Central memory CD8-positive, alpha-beta T cell (primary cell): ENCODE data around the gene LIMS2.

Source experiments
- ATAC-seq: fragments of 150-1000 bp; cut with Tn5 transposase; replicated peaks from 2 replicates; pipeline ENCODE4 v1.10.0; 2022; ENCODE audit warnings: mild to moderate bottlenecking, moderate FRiP score, moderate number of reproducible peaks; ENCODE audit not compliant: poor library complexity, severe bottlenecking; ENCODE audit errors: extremely low read depth
- DNase-seq, 2 donors: peaks; one replicate each; pipeline ENCODE4 v3.0.0; 2021; ENCODE audit warnings: low spot score in 2 of 2
- H3K27ac Mint-ChIP-seq: one replicate; pipeline ENCODE4 v1.8.0; 2022; ENCODE audit warnings: low read depth, mild to moderate bottlenecking, moderate library complexity, mixed read lengths
- H3K27me3 Mint-ChIP-seq: one replicate; pipeline ENCODE4 v1.8.0; 2022; ENCODE audit warnings: mixed read lengths
- H3K36me3 Mint-ChIP-seq: one replicate; pipeline ENCODE4 v1.8.0; 2022; ENCODE audit warnings: mild to moderate bottlenecking, moderate library complexity, mixed read lengths; ENCODE audit not compliant: insufficient read depth
- H3K4me1 Mint-ChIP-seq: one replicate; pipeline ENCODE4 v1.8.0; 2022; ENCODE audit warnings: mixed read lengths
- H3K4me3 Mint-ChIP-seq: one replicate; pipeline ENCODE4 v1.8.0; 2022; ENCODE audit warnings: mild to moderate bottlenecking, moderate library complexity, mixed read lengths
- H3K9me3 Mint-ChIP-seq: one replicate; pipeline ENCODE4 v1.8.0; 2022; ENCODE audit warnings: mixed read lengths

Gene LIMS2

DNA sequence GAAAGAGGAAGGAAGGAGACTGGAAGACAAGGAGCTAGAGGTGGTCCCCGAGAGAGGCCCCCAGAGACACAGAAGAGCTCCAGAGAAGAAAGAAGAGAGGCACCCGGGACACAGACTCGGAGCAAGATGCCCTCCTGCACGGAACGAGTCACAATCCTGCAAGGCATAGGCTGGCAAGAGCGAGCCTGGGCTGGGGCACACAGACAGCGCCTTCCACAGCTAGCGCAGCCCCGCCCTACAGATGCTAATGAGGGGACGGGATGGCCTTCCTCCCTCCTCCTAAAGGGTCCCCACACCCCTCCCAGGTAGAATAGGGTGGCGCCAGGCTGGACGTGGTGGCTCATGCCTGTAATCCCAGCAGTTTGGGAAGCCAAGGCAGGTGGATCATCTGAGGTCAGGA is 49.2 kb downstream of the LIMS2 start:
- Mint-ChIP-seq H3K27me3 (peaks cover 9% of the 10 kb centered on the region), H3K4me3 (no peak overlapping the region), H3K9me3 (no peaks in the 10 kb centered on the region), H3K36me3 (no peaks in the 10 kb centered on the region), H3K27ac (no peak overlapping the region), H3K4me1 (no peaks in the 10 kb centered on the region)
- DNase-seq (no peak), ATAC-seq (no peak)

GRCh38 chr2:127625572-127625951 is 49.8 kb downstream of the LIMS2 start:
- Mint-ChIP-seq H3K4me1 (no peaks in the 10 kb centered on the region), H3K27ac (no peak overlapping the region), H3K9me3 (no peaks in the 10 kb centered on the region), H3K36me3 (no peaks in the 10 kb centered on the region), H3K27me3 (peaks cover 9% of the 10 kb centered on the region), H3K4me3 (no peak overlapping the region)
- no peak for ATAC-seq
- DNase-seq = no peak

DNA sequence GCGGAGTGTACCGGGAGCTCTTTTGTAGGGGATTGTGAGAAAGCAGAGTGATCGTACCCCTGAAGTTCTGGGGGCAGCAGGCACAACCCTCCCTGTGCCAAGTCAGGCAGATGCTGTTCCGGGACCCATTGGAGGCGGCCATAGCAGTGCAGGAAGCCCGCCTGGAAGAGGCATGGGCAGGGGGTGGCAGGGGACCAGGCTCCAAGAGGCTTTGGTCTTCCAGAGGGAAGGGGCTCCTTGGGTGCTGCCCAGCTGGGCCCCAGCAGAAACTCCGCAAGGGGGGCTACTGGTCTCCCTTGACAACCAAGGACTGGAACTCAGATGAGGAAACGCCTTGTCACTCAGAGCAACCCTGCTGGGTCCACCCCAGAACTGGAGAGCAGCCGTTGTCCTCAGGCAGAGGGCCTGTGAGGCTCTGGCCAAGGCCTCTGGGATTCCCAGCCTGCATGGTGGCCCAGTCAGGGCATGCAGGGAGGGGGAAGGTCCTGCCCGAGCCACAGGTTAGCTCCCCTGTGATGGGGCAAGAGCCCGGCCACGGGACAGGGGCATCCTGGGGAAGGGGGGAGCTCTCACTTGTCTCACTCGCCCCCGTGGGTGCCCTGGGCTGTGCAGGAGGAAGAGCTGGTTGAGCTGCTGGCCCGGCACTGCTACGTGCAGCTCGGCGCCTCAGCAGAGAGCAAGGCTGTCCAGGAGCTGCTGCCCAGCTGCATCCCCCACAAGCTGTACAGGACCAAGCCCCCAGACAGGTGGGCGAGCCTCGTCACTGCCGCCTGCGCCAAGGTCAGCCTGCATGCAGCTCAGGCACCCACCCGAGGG is 50.4 kb downstream of the LIMS2 start:
- no peaks in the 10 kb centered on the region for H3K9me3 Mint-ChIP-seq
- peaks cover 9% of the 10 kb centered on the region for H3K27me3 Mint-ChIP-seq
- no peak overlapping the region for H3K27ac Mint-ChIP-seq
- ATAC-seq = no peak
- H3K4me1 Mint-ChIP-seq = no peaks in the 10 kb centered on the region
- H3K4me3 Mint-ChIP-seq = no peak overlapping the region
- DNase-seq = no peak
- no peaks in the 10 kb centered on the region for H3K36me3 Mint-ChIP-seq

GRCh38 chr2:127624320-127624755 is 51.0 kb downstream of the LIMS2 start:
- Mint-ChIP-seq H3K9me3 (no peaks in the 10 kb centered on the region), H3K4me1 (no peaks in the 10 kb centered on the region), H3K4me3 (no peak overlapping the region), H3K27ac (no peak overlapping the region), H3K36me3 (no peaks in the 10 kb centered on the region), H3K27me3 (peaks cover 9% of the 10 kb centered on the region)
- DNase-seq (no peak), ATAC-seq (no peak)

DNA sequence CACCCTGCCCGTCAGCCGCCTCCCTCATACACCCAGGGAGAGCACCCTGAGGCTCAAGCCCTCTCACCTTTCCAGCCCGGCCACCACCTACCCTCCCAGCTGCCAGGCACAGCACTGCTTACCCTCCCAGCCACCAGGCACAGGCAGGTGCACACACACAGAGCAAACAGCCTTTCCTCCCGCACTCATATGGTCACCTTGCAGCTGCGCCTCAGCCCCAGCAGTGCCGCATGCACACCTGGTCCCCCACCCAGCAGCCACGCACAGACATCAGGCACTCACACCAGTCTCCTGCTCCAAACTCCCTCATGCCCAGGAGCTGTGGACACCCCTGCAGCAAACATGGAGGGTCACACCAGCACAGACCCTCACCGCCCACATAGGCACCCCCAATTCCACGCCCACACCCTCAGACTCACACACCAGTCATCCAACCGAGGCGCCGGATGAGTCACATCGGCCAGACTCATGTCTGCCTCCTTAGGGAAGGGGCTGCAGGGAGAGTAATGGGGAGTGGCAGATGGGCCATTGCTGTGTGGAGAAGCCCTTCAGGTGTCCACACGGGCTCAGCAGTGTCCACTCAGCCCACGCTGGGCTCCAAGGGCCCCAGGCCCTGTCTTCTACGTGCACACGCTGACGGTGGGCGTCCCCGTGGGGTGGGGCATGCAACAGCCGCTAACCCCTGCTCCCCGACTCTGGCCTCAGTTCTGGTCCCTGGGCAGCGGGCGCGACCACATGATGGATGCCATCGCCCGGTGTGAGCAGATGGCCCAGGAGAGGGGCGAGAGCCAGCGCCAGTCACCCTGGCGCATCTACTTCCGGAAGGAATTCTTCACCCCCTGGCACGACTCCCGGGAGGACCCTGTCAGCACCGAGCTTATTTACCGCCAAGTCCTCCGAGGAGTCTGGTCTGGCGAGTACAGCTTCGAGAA is 51.7 kb downstream of the LIMS2 start:
- no peaks in the 10 kb centered on the region for H3K4me1 Mint-ChIP-seq
- DNase-seq = no peak
- no peaks in the 10 kb centered on the region for H3K36me3 Mint-ChIP-seq
- H3K4me3 Mint-ChIP-seq = no peak overlapping the region
- H3K27me3 Mint-ChIP-seq = peaks cover 14% of the 10 kb centered on the region
- no peak for ATAC-seq
- no peaks in the 10 kb centered on the region for H3K9me3 Mint-ChIP-seq
- H3K27ac Mint-ChIP-seq = no peak overlapping the region

- H3K4me3 Mint-ChIP-seq = no peak overlapping the region
Observed at GRCh38 chr2:127622561-127623387, 52.6 kb downstream of the LIMS2 start.

DNA sequence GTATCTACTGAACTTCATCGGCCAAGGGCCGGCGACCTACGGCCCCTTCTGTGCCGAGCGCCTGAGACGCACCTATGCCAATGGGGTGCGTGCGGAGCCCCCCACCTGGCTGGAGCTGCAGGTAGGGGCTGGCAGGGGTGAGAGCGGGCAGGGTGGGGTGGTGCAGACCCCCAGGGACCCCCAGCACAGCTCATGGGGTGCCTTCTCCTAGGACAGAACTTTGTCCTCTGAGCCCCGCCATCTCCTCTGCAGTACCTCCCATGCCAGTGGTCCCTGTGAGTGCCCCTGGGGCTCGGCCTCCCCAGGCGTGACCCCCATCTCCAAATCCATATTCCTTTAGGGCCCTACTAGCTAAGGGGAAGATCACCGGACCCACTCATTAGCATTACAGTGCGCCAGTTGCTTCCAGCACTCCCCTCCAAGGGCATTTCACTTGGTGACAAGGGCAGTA is 53.3 kb downstream of the LIMS2 start:
- Mint-ChIP-seq H3K27me3 (peaks cover 26% of the 10 kb centered on the region), H3K36me3 (no peaks in the 10 kb centered on the region), H3K9me3 (no peaks in the 10 kb centered on the region), H3K4me3 (no peak overlapping the region), H3K27ac (no peak overlapping the region), H3K4me1 (no peaks in the 10 kb centered on the region)
- no peak for ATAC-seq
- no peak for DNase-seq

More at GRCh38 chr2:127622561-127623387, 52.6 kb downstream of the LIMS2 start:
- no peaks in the 10 kb centered on the region for H3K36me3 Mint-ChIP-seq
- H3K27ac Mint-ChIP-seq = no peak overlapping the region
- H3K27me3 Mint-ChIP-seq = peaks cover 23% of the 10 kb centered on the region
- no peaks in the 10 kb centered on the region for H3K9me3 Mint-ChIP-seq
- no peak for DNase-seq
- no peaks in the 10 kb centered on the region for H3K4me1 Mint-ChIP-seq
- ATAC-seq = no peak

DNA sequence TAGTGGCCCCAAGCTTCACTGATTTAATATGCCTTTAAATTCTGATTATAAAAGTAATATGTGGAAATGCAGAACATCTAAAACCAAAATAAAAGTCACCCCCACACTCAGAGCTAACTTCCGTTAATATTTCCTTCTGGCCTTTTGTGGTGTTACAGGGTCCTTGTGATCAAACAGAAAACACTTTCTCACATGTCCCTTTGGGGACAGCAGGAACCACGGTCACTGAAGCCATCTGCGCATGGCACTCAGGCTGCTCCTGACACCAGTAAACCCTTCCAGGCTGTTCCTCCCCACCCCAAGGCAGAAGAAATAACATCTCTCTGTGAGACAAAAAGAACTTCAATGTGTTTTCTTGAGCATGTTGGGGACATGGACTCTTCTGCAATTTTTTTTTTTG is 54.5 kb downstream of the LIMS2 start:
- DNase-seq (no peak), ATAC-seq (no peak)
- Mint-ChIP-seq H3K4me1 (no peaks in the 10 kb centered on the region), H3K4me3 (no peak overlapping the region), H3K27ac (no peak overlapping the region), H3K9me3 (no peaks in the 10 kb centered on the region), H3K27me3 (peaks cover 37% of the 10 kb centered on the region), H3K36me3 (no peaks in the 10 kb centered on the region)

DNA sequence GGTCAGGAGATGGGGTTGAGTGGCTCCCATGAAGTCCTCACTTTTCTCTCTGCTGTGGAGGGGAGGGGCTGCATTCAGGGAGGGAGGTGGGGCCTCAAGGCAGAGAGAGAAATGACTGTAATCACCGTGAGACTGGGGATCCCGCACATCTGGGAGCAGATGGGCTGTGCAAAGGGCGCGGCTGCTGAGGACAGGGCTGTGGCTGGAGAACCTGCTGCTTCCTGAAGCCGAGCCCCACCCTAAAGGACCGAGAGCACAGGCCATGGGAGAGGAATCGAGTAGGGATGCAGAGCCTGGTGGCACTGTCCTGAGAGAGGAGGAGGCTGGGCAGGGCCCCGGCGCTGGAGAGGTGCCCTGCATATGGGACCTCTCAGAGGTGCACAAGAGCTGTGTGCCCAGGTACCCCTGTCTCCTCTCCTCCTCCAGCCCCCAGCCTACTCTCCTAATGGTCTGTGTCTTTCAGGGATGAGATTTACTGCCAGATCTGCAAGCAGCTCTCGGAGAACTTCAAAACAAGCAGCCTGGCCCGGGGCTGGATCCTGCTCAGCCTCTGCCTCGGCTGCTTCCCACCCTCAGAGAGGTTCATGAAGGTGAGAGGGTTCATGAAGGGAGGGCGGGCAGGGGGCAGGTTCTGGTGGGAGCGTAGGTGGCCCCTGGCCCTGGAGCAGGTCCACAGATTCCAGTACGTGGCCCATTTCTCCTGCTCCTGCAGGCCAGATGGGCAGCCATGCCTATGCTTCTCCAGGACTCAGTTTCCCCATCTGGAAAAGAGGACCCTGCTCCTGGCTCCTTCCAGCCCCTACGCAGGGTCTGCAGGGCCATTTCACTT is 55.2 kb downstream of the LIMS2 start:
- no peak for ATAC-seq
- no peak for DNase-seq
- H3K27ac Mint-ChIP-seq = no peak overlapping the region
- H3K27me3 Mint-ChIP-seq = peaks cover 43% of the 10 kb centered on the region
- no peak overlapping the region for H3K4me3 Mint-ChIP-seq
- H3K4me1 Mint-ChIP-seq = no peaks in the 10 kb centered on the region
- H3K9me3 Mint-ChIP-seq = no peaks in the 10 kb centered on the region
- no peaks in the 10 kb centered on the region for H3K36me3 Mint-ChIP-seq

DNA sequence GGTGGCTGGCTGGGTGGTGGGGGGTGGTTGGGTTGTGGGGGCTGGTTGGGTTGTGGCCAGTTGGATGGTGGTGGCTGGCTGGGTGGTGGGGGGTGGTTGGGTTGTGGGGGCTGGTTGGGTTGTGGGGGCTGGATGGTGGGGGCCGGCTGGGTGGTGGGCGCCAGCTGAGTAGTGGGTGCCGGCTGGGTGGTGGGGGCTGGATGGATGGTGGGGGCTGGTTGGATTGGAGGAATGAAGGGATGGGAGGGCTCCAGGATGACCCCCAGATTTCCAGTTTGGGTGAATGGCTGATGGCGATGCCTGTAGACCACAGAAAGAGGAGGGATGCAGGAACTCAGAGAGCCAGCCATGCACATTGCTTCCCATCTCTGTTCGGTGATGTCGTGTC is 56.1 kb downstream of the LIMS2 start:
- no peak overlapping the region for H3K27ac Mint-ChIP-seq
- H3K4me3 Mint-ChIP-seq = no peak overlapping the region
- no peaks in the 10 kb centered on the region for H3K36me3 Mint-ChIP-seq
- H3K27me3 Mint-ChIP-seq = peaks cover 52% of the 10 kb centered on the region
- DNase-seq (no peak), ATAC-seq (no peak)
- H3K4me1 Mint-ChIP-seq = no peaks in the 10 kb centered on the region
- no peaks in the 10 kb centered on the region for H3K9me3 Mint-ChIP-seq

DNA sequence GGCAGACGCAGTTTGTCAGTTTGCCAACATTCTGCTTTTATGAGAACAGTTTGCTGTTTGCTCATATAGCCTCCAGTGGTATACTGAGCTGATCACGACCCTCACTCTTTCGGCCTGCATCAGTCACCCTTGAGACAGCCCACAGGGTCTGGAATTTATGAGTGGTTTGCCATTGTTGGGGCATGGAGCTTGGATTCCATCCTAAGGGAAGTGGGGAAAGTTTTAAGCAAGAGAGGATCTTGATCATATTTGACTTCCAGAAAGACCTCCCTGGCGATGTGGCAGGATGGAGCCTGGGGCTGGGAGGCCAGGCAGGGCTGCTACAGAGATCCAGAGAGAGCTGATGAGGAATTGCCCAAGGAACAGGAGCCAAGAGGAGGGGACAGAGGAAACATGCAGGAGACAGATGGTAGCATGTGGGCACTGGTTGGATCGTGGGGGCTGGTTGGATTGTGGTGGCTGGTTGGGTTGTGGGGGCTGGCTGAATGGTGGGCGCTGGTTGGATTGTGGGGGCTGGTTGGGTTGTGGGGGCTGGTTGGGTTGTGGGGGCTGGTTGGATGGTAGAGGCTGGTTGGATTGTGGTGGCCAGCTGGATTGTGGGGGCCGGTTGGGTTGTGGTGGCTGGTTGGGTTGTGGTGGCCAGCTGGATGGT is 56.7 kb downstream of the LIMS2 start:
- DNase-seq (no peak), ATAC-seq (no peak)
- peaks cover 5% of the 10 kb centered on the region for H3K9me3 Mint-ChIP-seq
- H3K4me1 Mint-ChIP-seq = no peaks in the 10 kb centered on the region
- H3K27ac Mint-ChIP-seq = no peak overlapping the region
- H3K36me3 Mint-ChIP-seq = no peaks in the 10 kb centered on the region
- H3K4me3 Mint-ChIP-seq = no peak overlapping the region
- peaks cover 54% of the 10 kb centered on the region for H3K27me3 Mint-ChIP-seq
